Omental fat pad (tissue), 4 donors: ENCODE results near the gene GYS2. TPM values are rescaled to one million over a fixed set of nuclear protein-coding genes. Genes with fewer than 3 reads are reported as not detected.

Experiments
- ATAC-seq: fragments of 150-250 bp; one replicate; pipeline ENCODE4 v1.9.1; 2016; ENCODE audit warnings: mild to moderate bottlenecking, moderate library complexity; ENCODE audit not compliant: low FRiP score
- DNase-seq: peaks from one replicate; pipeline ENCODE4 v3.0.0-alpha.2; 2019; ENCODE audit warnings: low spot score
- CTCF ChIP-seq, 3 donors: fragments of 450-650 bp; IDR thresholded peaks; one replicate each; pipeline ENCODE4 v1.5.1; 2016 to 2017; ENCODE audit warnings: antibody characterized with exemption in 3 of 3, mild to moderate bottlenecking in 3 of 3, moderate library complexity in 2 of 3
- total RNA-seq, 4 donors: library from RNA; depleted of rRNA; stranded (reverse); fragments of >200 nt; gene quantifications; one replicate each; pipeline ENCODE4 v1.1.0, GENCODE V29; 2016

Gene GYS2
- total RNA-seq, 4 donors from 2014 or later, result 0.13 to 2.0 (median 0.45) TPM

- DNase-seq, result no peak
- no peak for ATAC-seq
- TF ChIP-seq CTCF (IDR thresholded peaks at IDR 0.05), result no peak
Measured at GRCh38 chr12:21571046-21571445, 33.6 kb downstream of the GYS2 start.

DNA sequence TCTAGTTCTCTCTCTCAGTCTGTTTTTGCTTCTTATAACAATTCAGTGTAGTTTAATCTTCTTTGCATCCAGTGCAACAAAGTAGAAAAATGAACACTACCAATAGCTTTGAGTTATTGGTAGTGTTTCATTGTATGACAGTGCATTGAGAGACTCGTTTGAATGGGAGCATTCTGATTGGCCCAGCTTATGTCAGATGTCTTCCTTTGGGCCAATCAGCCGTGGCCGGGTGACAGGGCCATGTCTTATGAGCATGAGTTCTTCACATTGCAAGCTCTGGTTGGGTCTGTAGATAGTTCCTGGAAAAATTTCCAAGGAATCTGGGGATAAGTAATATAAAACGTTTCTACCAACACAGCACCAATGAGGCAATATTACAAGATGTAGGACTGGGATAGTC, 36.5 kb downstream of the GYS2 start:
- no peak for TF ChIP-seq CTCF (IDR thresholded peaks at IDR 0.05)
- no peak for ATAC-seq
- DNase-seq, result no peak

- ATAC-seq, result no peak
- TF ChIP-seq CTCF (IDR thresholded peaks at IDR 0.05), result no peak
- DNase-seq, result no peak
Measured at GRCh38 chr12:21566907-21567394, 37.7 kb downstream of the GYS2 start.

DNA sequence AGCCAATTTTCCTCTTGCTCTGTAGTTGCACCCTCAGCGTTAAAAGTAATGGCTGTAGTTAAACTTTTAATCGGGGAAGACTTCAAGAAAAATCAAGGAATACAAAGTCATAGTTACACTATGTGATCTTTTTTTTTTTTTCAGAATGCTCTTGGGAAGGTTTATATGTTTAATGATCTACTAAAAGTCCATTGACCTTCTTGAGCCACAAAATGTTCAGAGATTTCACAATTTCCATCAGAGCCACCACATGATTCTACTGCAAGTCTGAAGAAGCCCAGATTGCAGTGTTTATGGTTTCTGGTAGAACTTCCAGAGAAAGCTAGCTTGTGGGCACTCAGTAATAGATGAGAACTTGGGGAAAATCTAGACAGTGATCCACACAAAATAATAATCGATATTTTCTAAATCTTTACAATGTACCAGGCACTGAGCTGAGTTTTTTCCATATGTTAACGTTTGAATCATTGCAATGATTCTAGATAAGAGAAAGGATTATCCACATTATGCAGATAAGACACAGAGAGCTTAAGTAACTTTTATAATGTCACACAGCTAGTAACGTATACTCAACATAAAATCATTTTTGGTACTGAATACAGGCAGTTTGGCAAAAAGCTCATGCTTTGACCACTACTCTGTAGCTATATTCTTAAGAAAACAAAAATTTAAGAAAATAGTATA, 38.3 kb downstream of the GYS2 start:
- ATAC-seq (no peak), DNase-seq (no peak)
- no peak for TF ChIP-seq CTCF (IDR thresholded peaks at IDR 0.05)

DNA sequence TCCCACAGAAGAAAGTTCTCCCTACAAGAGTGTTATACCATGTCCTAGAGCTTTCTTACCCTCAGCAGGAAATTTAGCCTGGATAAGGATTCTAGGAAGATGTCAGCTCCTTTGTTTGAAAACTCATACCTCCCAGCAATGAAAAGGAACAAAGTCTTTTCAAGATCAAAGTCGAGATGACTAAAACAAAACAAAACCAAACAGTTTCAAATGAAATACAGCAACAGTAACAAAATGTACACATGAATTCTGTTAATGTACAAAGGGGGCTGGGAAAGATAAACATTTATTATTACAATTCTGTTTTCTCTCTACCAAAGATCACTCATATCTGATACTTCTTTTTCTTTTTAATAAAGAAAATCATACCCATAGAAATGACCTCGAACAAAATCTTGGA, 41.8 kb downstream of the GYS2 start:
- ATAC-seq, result no peak
- no peak for TF ChIP-seq CTCF (IDR thresholded peaks at IDR 0.05)
- no peak for DNase-seq

GRCh38 chr12:21561158-21561557, 43.5 kb downstream of the GYS2 start:
- no peak for TF ChIP-seq CTCF (IDR thresholded peaks at IDR 0.05)
- no peak for ATAC-seq
- no peak for DNase-seq

- no peak for TF ChIP-seq CTCF (IDR thresholded peaks at IDR 0.05)
- DNase-seq (no peak), ATAC-seq (no peak)
Measured at GRCh38 chr12:21559855-21560569, 44.6 kb downstream of the GYS2 start.
